Measurements from ENCODE around the gene PDIA6. TPM values are rescaled to one million over a fixed set of nuclear protein-coding genes. Genes with fewer than 3 reads are reported as not detected.

Gene PDIA6
- total and polyA plus RNA-seq, 2 of the 4 experiments (the other 2 are of a cell fraction), result 204 to 349 TPM

- Histone ChIP-seq H3K79me1 (ENCODE audit: low read depth in 1 of 2, low read length in 2 of 2) (no peaks in the 10 kb centered on the region), H4K91ac (ENCODE audit: insufficient read depth, low read depth, low read length) (no peak overlapping the region), H2AK9ac (replicated peaks; ENCODE audit: low read depth, low read length, poor library complexity) (no peak overlapping the region), H2BK15ac (ENCODE audit: low read depth, low read length) (no peak overlapping the region), H3K23ac (ENCODE audit: low read depth, low read length) (no peak overlapping the region), H3K56ac (ENCODE audit: extremely low read depth, insufficient read depth, low read length) (no peak overlapping the region), H3K27ac (ENCODE audit: insufficient read depth, low read length) (no peak overlapping the region), H4K5ac (ENCODE audit: low read depth, low read length) (no peak overlapping the region), H2BK20ac (ENCODE audit: low read depth, low read length) (no peak overlapping the region), H3K14ac (replicated peaks; ENCODE audit: low read depth, low read length) (no peak overlapping the region), H3K4me3 (ENCODE audit: insufficient read depth, low read depth, low read length) (no peak overlapping the region), H3K4me1 (ENCODE audit: control insufficient read depth, insufficient read depth, low read length) (no peaks in the 10 kb centered on the region), H3K9ac (ENCODE audit: low read depth, low read length) (no peak overlapping the region), H4K20me1 (ENCODE audit: insufficient read depth, low read length) (no peaks in the 10 kb centered on the region), H3K4me2 (ENCODE audit: low read depth, low read length) (no peak overlapping the region), H3K36me3 (ENCODE audit: control insufficient read depth, insufficient read depth, low read length) (no peaks in the 10 kb centered on the region), H2AK5ac (ENCODE audit: low read depth, low read length) (no peak overlapping the region), H3K9me1 (ENCODE audit: insufficient read depth, low read length) (no peaks in the 10 kb centered on the region), H4K8ac (ENCODE audit: low read depth in 2 of 2, low read length in 2 of 2) (no peak overlapping the region), H3K18ac (ENCODE audit: low read depth, low read length) (no peak overlapping the region), H3K9me3 (ENCODE audit: control insufficient read depth, insufficient read depth, low read length) (no peaks in the 10 kb centered on the region; the same call in 1 of the 2 replicates), H3K4ac (ENCODE audit: low read depth, low read length) (no peak overlapping the region), H2AFZ (replicated peaks; ENCODE audit: low read length, poor library complexity) (no peak overlapping the region), H3K27me3 (ENCODE audit: control insufficient read depth, insufficient read depth, low read length) (peaks cover 60% of the 10 kb centered on the region), H2BK5ac (ENCODE audit: low read depth, low read length, poor library complexity, severe bottlenecking) (no peak overlapping the region), H2BK120ac (ENCODE audit: low read depth, low read length) (no peak overlapping the region)
- in situ Hi-C loops (cut with MboI; ENCODE audit: low sequenced_read_pairs), result no loop called here
- WGBS, 2 experiments (ENCODE audit: extremely low coverage in 2 of 2, insufficient read length in 1 of 2), result 60% methylated on average over 1 of the region's 8 CpGs; no CpG with 5 or more reads in 1 of the 2 experiments
- ChIA-PET CTCF (no interaction called here), POLR2A (ENCODE audit: unreplicated experiment) (no interaction called here)
- DNase-seq, result no peak
- no peak for ATAC-seq (ENCODE audit: low read depth)
- TF ChIP-seq RAD21 (IDR thresholded peaks at IDR 0.05; ENCODE audit: low read length), result no peak
- intact Hi-C loops (cut with micrococcal nuclease), result no loop called here
- BruUV-seq (replicated peaks), result no TSS peak
- dilution Hi-C loops (cut with HindIII; ENCODE audit: low sequenced_read_pairs, unreplicated experiment), result no loop called here
These were observed 13.4 kb upstream of the PDIA6 start for GRCh38 chr2:10826026-10826425.
